CD14-positive monocyte (primary cell): Measurements from ENCODE around the gene LAMTOR1. TPM values are rescaled to one million over a fixed set of nuclear protein-coding genes. Genes with fewer than 3 reads are reported as not detected.

Source experiments
- DNase-seq, 3 donors: peaks; one replicate each; pipeline ENCODE4 v3.0.0-alpha.2; 2011 to 2022
- H2AFZ ChIP-seq: 2 replicates; pipeline ENCODE4 v1.6.0; 2012; ENCODE audit warnings: mild to moderate bottlenecking, low read depth, low read length, inconsistent platforms; ENCODE audit not compliant: insufficient read depth, poor library complexity, severe bottlenecking
- H3K27ac ChIP-seq, 2 donors: 1 replicate in 1 of 2; 2 replicates in 1 of 2; pipeline ENCODE4 v1.5.1; 2012 to 2013; ENCODE audit warnings: low read length in 2 of 2, control low read depth in 1 of 2, inconsistent platforms in 1 of 2, low read depth in 1 of 2, mild to moderate bottlenecking in 1 of 2
- H3K27me3 ChIP-seq, 2 donors: one replicate each; pipeline versions ENCODE4 v1.6.0 to v1.6.1; 2011 to 2013; ENCODE audit warnings: low read length in 2 of 2; ENCODE audit not compliant: control insufficient read depth in 2 of 2, insufficient read depth in 2 of 2
- H3K36me3 ChIP-seq, 2 donors: replicated peaks in 1 of 2; 1 replicate in 1 of 2; 2 replicates in 1 of 2; pipeline versions ENCODE4 v1.5.1 to v1.6.1; 2012 to 2013; ENCODE audit warnings: low read length in 2 of 2, control low read depth in 1 of 2, inconsistent platforms in 1 of 2, mild to moderate bottlenecking in 1 of 2; ENCODE audit not compliant: insufficient read depth in 2 of 2, control insufficient read depth in 1 of 2
- H3K4me1 ChIP-seq, 2 donors: 1 replicate in 1 of 2; 2 replicates in 1 of 2; pipeline versions ENCODE4 v1.5.1 to v1.6.1; 2012 to 2013; ENCODE audit warnings: low read length in 2 of 2, control low read depth in 1 of 2, inconsistent platforms in 1 of 2, mild to moderate bottlenecking in 1 of 2, moderate library complexity in 1 of 2; ENCODE audit not compliant: insufficient read depth in 2 of 2, control insufficient read depth in 1 of 2
- H3K4me2 ChIP-seq: replicated peaks from 2 replicates; pipeline ENCODE3; 2012; ENCODE audit warnings: low read length, moderate library complexity, mild to moderate bottlenecking; ENCODE audit not compliant: poor library complexity, severe bottlenecking; ENCODE audit errors: extremely low read depth
- H3K4me3 ChIP-seq, 3 experiments: fragments of 200-600 bp in 1 of 3; sonication (generic) in 1 of 3; replicated peaks in 1 of 3; 1 replicate in 2 of 3; 2 replicates in 1 of 3; pipeline ENCODE4 v1.5.1; 2011 to 2013; ENCODE audit warnings: low read length in 3 of 3, mild to moderate bottlenecking in 3 of 3, control low read depth in 2 of 3, low read depth in 2 of 3, inconsistent platforms in 1 of 3, moderate library complexity in 1 of 3
- H3K79me2 ChIP-seq: 2 replicates; pipeline ENCODE4 v1.6.0; 2012; ENCODE audit warnings: mild to moderate bottlenecking, control low read depth, inconsistent platforms, low read length, moderate library complexity; ENCODE audit not compliant: insufficient read depth
- H3K9ac ChIP-seq: 2 replicates; pipeline ENCODE4 v1.6.0; 2017; ENCODE audit warnings: low read length, mild to moderate bottlenecking; ENCODE audit not compliant: insufficient read depth, poor library complexity, severe bottlenecking
- H3K9me3 ChIP-seq, 2 donors: replicated peaks in 1 of 2; 1 replicate in 1 of 2; 2 replicates in 1 of 2; pipeline versions ENCODE4 v1.5.1 to v1.6.1; 2012 to 2013; ENCODE audit warnings: low read length in 2 of 2, control low read depth in 1 of 2; ENCODE audit not compliant: control insufficient read depth in 1 of 2, insufficient read depth in 1 of 2
- H4K20me1 ChIP-seq: 2 replicates; pipeline ENCODE4 v1.6.0; 2012; ENCODE audit warnings: mild to moderate bottlenecking, low read length, control low read depth, moderate library complexity; ENCODE audit not compliant: insufficient read depth
- H3K27ac Mint-ChIP-seq, 7 donors: one replicate each; pipeline ENCODE4 v1.8.0; 2020; ENCODE audit warnings: mild to moderate bottlenecking in 7 of 7, mixed read lengths in 7 of 7, moderate library complexity in 6 of 7, inconsistent platforms in 2 of 7
- H3K27me3 Mint-ChIP-seq, 3 donors: one replicate each; pipeline ENCODE4 v1.8.0; 2021 to 2022; ENCODE audit warnings: low read depth in 3 of 3, mild to moderate bottlenecking in 3 of 3, mixed read lengths in 3 of 3, moderate library complexity in 3 of 3, inconsistent platforms in 1 of 3
- H3K36me3 Mint-ChIP-seq, 2 donors: one replicate each; pipeline ENCODE4 v1.8.0; 2020; ENCODE audit warnings: mixed read lengths in 2 of 2, inconsistent platforms in 1 of 2, mild to moderate bottlenecking in 1 of 2
- H3K4me1 Mint-ChIP-seq: one replicate; pipeline ENCODE4 v1.8.0; 2020; ENCODE audit warnings: mild to moderate bottlenecking, mixed read lengths
- H3K4me3 Mint-ChIP-seq, 2 donors: one replicate each; pipeline ENCODE4 v1.8.0; 2020; ENCODE audit warnings: mild to moderate bottlenecking in 2 of 2, mixed read lengths in 2 of 2, moderate library complexity in 1 of 2
- H3K9me3 Mint-ChIP-seq, 7 donors: one replicate each; pipeline ENCODE4 v1.8.0; 2020 to 2022; ENCODE audit warnings: mixed read lengths in 7 of 7, mild to moderate bottlenecking in 6 of 7, moderate library complexity in 6 of 7, inconsistent platforms in 2 of 7
- WGBS: methylation state at CpG from one replicate; pipeline ENCODE4 v1.1.5; 2013; ENCODE audit warnings: missing lambda C conversion rate; ENCODE audit not compliant: insufficient coverage; 5-methylcytosine and 5-hydroxymethylcytosine counted together
- intact Hi-C, 2 donors: fragments of 100-400 bp; cut with micrococcal nuclease; formaldehyde crosslinking; loops; one replicate each; pipeline versions ENCODE4 v1.15.0 to v1.15.1; 2023
- polyA plus RNA-seq, 3 donors: library from polyadenylated mRNA; depleted of rRNA in 1 of 3; unstranded in 2 of 3; stranded (reverse) in 1 of 3; fragments of 300-500 nt in 2 of 3; fragments of >200 nt in 1 of 3; fragmentation: Illumina TruSeq in 2 of 3; gene quantifications; 1 replicate in 2 of 3; 2 replicates in 1 of 3; pipeline ENCODE4 v1.2.3, GENCODE V29; 2012 to 2021
- TF ChIP-seq, protein P1 (sequence below): fragments of 200-600 bp; IDR thresholded peaks from one replicate; pipeline ENCODE4 v1.8.0; 2022; ENCODE audit warnings: antibody characterized with exemption, mild to moderate bottlenecking

The LAMTOR1 gene
- polyA plus RNA-seq, 3 donors = 224 to 292 (median 256) TPM

DNA sequence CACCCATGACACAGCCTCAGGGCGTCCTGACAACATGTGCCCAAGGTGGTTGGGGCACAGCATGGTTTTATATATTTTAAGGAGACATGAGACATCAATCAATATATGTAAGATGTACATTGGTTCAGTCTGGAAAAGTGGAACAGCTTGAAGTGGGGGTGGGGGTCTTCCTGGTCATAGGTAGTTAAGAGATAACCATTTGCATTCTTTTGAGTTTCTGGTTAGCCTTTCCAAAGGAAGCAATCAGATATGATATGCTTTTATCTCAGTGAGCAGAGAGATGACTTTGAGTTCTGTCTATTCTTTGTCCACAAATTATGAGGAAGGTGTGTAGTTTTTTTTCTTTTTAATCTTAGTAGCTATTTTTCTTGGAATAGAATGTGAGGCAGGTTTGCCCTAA is 19.5 kb upstream of the LAMTOR1 start:
- WGBS = no CpG with 5 or more reads among the region's 1 CpG
- DNase-seq = no peak
- H3K9ac ChIP-seq = no peak overlapping the region
- no peak overlapping the region for H3K27ac Mint-ChIP-seq
- H3K79me2 ChIP-seq = no peaks in the 10 kb centered on the region
- no peaks in the 10 kb centered on the region for H3K27me3 ChIP-seq
- H3K9me3 ChIP-seq = peaks cover 0 to 5% of the 10 kb centered on the region in 2 donors
- TF ChIP-seq, protein P1, sequence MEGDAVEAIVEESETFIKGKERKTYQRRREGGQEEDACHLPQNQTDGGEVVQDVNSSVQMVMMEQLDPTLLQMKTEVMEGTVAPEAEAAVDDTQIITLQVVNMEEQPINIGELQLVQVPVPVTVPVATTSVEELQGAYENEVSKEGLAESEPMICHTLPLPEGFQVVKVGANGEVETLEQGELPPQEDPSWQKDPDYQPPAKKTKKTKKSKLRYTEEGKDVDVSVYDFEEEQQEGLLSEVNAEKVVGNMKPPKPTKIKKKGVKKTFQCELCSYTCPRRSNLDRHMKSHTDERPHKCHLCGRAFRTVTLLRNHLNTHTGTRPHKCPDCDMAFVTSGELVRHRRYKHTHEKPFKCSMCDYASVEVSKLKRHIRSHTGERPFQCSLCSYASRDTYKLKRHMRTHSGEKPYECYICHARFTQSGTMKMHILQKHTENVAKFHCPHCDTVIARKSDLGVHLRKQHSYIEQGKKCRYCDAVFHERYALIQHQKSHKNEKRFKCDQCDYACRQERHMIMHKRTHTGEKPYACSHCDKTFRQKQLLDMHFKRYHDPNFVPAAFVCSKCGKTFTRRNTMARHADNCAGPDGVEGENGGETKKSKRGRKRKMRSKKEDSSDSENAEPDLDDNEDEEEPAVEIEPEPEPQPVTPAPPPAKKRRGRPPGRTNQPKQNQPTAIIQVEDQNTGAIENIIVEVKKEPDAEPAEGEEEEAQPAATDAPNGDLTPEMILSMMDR = no peak
- H3K4me2 ChIP-seq = no peak overlapping the region
- no peak overlapping the region for H3K27ac ChIP-seq
- H3K9me3 Mint-ChIP-seq = peaks cover 0 to 11% (median 6%) of the 10 kb centered on the region in 7 donors
- H3K27me3 Mint-ChIP-seq = no peaks in the 10 kb centered on the region
- peaks cover 38% of the 10 kb centered on the region for H3K4me1 Mint-ChIP-seq
- intact Hi-C loops = no loop called here
- no peak overlapping the region for H3K4me3 ChIP-seq
- no peaks in the 10 kb centered on the region for H3K36me3 ChIP-seq
- no peak overlapping the region for H2AFZ ChIP-seq
- H3K36me3 Mint-ChIP-seq = peaks cover 0 to 4% of the 10 kb centered on the region in 2 donors
- H3K4me3 Mint-ChIP-seq = no peak overlapping the region
- H4K20me1 ChIP-seq = no peaks in the 10 kb centered on the region
- H3K4me1 ChIP-seq = peaks cover 30 to 37% of the 10 kb centered on the region in 2 donors

DNA sequence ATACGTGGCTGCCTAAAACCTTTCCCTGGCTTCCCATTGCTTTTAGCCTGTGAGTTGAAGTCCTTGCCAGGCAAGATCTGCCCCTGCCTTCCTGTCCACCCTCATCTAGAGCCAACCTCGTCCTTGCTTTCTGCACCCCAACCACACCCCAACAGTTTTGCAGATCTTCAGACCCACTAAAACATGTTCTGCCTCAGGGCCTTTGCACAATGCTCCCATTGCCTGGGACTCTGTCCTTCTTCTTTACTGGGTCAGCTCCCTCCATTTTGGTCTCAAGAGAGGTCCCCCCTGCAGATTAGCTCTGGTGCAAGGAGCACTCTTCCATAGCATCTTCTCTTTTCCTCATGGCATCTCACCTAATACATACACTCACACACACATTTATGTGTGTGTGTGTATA is 17.8 kb upstream of the LAMTOR1 start:
- H2AFZ ChIP-seq = no peak overlapping the region
- H3K4me1 ChIP-seq = peaks cover 43 to 48% of the 10 kb centered on the region in 2 donors
- DNase-seq = no peak
- Mint-ChIP-seq H3K27me3 (peaks cover 0 to 3% (median 0%) of the 10 kb centered on the region in 3 donors), H3K27ac (peak overlapping the region in 1 of 7 donors; percentile 81), H3K36me3 (peaks cover 0 to 6% of the 10 kb centered on the region in 2 donors), H3K4me3 (peak overlapping the region in 1 of 2 donors; percentile 16), H3K9me3 (peaks cover 0 to 6% (median 4%) of the 10 kb centered on the region in 7 donors), H3K4me1 (peaks cover 48% of the 10 kb centered on the region)
- no peak overlapping the region for H3K9ac ChIP-seq
- intact Hi-C loops = no loop called here
- H3K79me2 ChIP-seq = no peaks in the 10 kb centered on the region
- H3K36me3 ChIP-seq = no peaks in the 10 kb centered on the region
- TF ChIP-seq, protein P1 = no peak
- H3K9me3 ChIP-seq = peaks cover 0 to 5% of the 10 kb centered on the region in 2 donors
- H3K27ac ChIP-seq = no peak overlapping the region
- H3K27me3 ChIP-seq = no peaks in the 10 kb centered on the region
- H4K20me1 ChIP-seq = no peaks in the 10 kb centered on the region
- no peak overlapping the region for H3K4me3 ChIP-seq
- 97% methylated on average over 2 of the region's 2 CpGs for WGBS
- H3K4me2 ChIP-seq = no peak overlapping the region
